Spleen (tissue), 7 donors: ENCODE results near the gene ERVK3-1.
A peak's percentile ranks its signal among the peaks of the same experiment; 100 is the strongest.

Experiments
- POLR2A ChIP-seq, 3 donors: fragments of 450-650 bp; IDR thresholded peaks; one replicate each; pipeline ENCODE4 v1.5.1; 2017; ENCODE audit warnings: antibody characterized with exemption in 3 of 3, mild to moderate bottlenecking in 1 of 3
- POLR2AphosphoS5 ChIP-seq, 3 donors: sonication (generic); formaldehyde crosslinking; IDR thresholded peaks; one replicate each; pipeline ENCODE4 v1.5.1; 2017; ENCODE audit warnings: antibody characterized with exemption in 3 of 3
- TF ChIP-seq, protein P1 (sequence below), 11 experiments: fragments of 200-600 bp in 7 of 11; fragments of 450-650 bp in 4 of 11; sonication (generic) in 4 of 11; IDR thresholded peaks in 8 of 11; conservative IDR thresholded peaks in 3 of 11; 1 replicate in 7 of 11; 2 replicates in 4 of 11; pipeline versions ENCODE4 v1.4.0 to v1.8.0; 2016 to 2021; ENCODE audit warnings: antibody characterized with exemption in 11 of 11, inconsistent platforms in 4 of 11, mild to moderate bottlenecking in 1 of 11
- donor health status: DM: no; HTN: no; CAD: no; lungs with moderate emphysema.
- donor health status: DM: no; HTN: no; CAD: no.
- donor health status: DM: no; HTN: no; CAD: no.

GRCh38 chr19:58353717-58354477 lies 48.7 kb downstream of the ERVK3-1 start:
- TF ChIP-seq, protein P1, sequence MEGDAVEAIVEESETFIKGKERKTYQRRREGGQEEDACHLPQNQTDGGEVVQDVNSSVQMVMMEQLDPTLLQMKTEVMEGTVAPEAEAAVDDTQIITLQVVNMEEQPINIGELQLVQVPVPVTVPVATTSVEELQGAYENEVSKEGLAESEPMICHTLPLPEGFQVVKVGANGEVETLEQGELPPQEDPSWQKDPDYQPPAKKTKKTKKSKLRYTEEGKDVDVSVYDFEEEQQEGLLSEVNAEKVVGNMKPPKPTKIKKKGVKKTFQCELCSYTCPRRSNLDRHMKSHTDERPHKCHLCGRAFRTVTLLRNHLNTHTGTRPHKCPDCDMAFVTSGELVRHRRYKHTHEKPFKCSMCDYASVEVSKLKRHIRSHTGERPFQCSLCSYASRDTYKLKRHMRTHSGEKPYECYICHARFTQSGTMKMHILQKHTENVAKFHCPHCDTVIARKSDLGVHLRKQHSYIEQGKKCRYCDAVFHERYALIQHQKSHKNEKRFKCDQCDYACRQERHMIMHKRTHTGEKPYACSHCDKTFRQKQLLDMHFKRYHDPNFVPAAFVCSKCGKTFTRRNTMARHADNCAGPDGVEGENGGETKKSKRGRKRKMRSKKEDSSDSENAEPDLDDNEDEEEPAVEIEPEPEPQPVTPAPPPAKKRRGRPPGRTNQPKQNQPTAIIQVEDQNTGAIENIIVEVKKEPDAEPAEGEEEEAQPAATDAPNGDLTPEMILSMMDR (IDR thresholded peaks at IDR 0.05 in 8 of 11, conservative IDR thresholded peaks at IDR 0.05 in 3 of 11): no peak
- no peak for TF ChIP-seq POLR2A (IDR thresholded peaks at IDR 0.05)
- peak in 1 of 3 donors; percentile 27 for TF ChIP-seq POLR2AphosphoS5 (IDR thresholded peaks at IDR 0.05)
